HG03439 (cell line): ENCODE results near the gene RNF150.
"Not testable (repeated sequence)": the region's sequence is repeated elsewhere in the genome, so short reads cannot be mapped to it uniquely, and the experiment has no call there.

Experiments
- ATAC-seq: cut with Tn5 transposase; IDR thresholded peaks from one replicate; pipeline ENCODE4 v1.9.1; 2021; ENCODE audit warnings: mild to moderate bottlenecking, moderate library complexity; ENCODE audit not compliant: unreplicated experiment

The RNF150 gene

DNA sequence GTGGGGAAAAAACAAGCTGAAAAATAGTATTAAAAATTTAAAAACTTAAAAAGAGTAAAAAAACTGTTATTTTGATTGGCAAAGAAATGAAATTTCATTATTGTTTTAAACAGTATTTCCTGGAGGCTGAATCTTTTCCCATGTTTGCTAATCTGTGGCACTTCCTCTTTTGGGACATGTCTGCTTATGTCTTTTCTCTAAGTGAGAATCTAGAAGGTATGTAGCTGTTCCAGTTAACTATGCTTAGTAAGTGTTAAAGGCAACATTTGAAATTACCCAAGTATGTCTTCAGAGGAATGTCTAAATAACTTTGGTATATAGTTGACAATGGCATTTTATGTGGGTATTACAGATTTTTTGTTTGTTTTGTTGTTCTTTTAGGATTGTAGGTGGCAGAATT lies 295.5 kb downstream of the RNF150 start:
- no peak for ATAC-seq

DNA sequence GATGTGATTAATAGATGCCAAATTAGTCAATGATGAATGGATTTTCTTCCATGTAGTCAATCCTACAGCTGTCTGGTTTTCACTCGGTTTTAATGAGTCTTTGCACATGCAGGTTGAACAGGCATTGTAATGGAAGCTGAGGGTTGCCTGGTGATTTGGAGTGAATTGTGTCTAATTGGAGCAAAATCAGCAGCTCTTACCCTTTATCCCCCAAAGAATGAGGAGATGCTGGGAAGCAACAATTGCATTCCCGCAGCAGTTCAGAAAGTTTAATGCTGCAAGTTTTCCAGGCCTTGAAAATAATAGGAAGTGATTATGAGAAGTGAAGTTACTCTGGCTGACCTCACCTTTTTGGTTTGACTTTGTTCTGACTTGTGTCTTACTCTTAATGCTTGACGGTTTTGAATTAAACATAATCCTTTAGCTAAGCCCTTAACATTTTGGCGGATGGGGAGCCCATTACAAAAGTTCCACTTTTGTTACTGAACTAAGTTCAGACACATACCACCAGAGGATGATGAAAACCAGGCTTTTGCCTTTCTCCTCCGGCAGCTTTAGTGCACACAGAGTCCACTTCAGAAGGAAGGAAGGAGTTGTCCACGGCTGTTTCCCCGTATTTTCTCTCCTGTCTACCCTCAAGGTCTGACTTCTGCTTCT lies 298.3 kb downstream of the RNF150 start:
- ATAC-seq, result no peak

DNA sequence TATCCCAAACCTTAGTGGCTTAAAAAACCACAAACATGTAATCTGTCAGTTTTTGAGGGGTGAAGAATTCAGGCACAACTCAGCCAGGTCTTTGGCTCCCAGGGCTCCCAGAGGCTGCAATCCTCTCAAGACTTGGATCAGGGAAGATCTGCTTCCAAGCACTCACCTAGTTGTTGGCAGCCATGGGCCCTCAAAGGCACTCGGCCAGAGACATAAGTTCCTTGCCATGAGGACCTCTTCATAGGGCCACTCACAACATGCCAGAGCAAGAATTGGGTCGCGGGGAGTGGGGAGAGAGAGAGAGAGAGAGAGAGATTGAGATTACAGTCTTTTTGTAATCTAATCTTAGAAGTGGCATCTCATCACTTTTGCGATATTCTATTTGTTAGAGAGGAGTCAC lies 300.0 kb downstream of the RNF150 start:
- no peak for ATAC-seq

DNA sequence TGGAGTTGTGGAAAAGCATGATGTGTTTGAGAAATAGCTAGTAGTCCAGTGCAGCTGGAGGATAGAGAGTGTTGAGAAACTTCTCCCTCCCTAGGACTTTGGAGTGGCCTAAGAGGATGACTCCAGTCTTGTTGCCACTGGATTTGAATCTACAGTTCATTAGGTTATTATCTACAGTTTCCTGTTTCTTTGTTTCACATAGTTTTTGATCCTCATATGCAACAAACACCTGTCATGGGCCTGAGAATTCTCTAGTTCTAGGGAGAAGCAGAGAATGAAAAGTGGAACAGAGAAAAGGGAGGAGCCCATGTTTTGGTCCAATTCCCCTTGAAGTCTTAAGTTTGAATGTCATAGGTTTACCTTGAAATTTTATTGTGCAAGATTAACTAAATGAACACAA lies 303.4 kb downstream of the RNF150 start:
- ATAC-seq, result no peak

DNA sequence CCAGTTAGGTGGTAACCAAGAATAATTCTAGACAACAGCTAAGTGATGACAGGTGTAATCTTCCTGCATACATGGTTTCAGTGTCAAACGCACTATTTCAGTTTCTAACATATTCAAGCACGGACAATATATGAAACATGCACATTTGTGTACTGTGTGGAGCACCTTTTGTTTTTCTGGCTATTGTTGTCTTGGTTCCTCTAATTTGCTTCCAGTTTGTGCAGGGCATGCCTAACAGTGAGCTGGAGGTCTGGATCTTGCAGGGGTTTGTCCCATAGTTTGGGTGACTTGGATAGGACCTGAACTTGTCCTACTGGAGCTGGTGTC lies 306.6 kb downstream of the RNF150 start:
- ATAC-seq, result no peak

DNA sequence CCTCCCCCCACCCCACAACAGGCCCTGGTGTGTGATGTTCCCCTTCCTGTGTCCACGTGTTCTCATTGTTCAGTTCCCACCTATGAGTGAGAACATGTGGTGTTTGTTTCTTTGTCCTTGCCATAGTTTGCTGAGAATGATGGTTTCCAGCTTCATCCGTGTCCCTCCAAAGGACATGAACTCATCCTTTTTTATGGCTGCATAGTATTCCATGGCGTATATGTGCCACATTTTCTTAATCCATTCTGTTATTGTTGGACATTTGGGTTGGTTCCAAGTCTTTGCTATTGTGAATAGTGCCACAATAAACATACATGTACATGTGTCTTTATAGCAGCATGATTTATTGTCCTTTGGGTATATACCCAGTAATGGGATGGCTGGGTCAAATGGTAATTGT lies 312.7 kb downstream of the RNF150 start:
- ATAC-seq, result not testable (repeated sequence)

DNA sequence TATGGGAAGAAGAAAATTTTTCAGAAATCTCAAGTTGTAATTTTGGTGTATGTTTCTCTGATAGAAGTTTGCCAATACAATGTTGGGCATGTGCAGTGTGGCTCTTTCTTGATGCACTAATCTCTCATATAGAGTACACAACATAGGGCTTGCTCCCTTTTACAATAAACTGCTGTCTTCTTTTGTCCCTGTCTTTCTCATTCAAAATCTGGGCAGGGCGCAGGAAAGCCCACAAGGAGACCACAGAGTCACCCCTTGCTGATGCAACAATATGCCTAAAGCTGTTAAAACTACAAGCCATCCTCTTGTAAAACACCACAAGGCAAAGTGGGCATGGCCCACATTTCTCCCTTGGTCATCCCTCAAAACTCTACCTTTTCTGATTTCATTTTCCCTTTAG lies 313.7 kb downstream of the RNF150 start:
- ATAC-seq, result no peak

DNA sequence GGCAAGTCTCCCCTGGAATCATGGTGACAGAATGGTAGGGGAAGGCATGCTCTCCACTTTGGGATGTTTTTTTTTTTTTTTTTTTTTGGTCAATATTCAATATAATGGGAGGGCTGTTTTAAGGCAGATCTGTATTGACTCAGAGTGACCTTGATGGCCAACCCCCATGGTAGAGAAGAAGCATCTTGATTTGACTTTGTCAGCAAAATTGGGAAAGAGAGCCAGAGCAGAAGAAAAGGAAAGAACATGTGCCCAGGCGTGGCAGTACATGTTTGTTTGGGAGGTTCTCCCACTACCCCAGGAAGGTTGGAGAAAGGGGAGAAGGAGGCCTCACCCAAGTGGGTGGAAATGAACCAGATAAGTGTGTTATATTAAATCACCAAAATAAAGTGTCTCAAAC lies 314.8 kb downstream of the RNF150 start:
- ATAC-seq, result no peak

DNA sequence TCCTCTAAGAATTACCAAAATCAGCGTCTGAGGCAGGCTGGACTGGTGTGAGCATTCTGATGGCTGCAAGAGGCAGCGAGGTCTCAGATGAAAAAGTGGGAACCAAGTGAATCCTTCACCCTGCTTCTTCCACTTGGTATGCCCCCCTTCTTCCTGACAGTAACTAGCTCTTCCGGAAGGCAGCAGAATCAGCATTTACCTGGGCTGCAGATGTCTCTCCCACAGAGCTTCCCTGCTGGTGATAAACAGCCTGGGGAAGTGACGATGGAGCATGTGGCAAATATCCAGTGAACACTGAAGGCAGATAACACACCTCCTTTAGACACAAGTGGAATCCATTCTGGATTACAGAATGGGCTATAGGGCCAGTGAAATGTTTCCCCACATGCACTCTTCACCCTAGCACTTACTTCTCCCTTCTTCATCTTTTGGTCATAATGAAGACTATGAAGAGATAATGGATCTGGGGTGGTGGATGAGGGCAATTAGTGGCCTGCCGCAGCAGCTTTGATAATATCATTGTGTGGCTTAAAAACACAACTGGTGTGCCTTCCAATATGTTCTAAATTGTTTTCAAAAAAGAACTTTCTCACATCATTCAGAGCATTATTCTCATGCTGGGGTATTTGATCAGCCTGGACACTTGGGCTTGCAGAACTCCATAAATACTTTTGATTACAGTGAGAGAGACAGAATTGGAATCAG lies 316.3 kb downstream of the RNF150 start:
- ATAC-seq, result no peak

DNA sequence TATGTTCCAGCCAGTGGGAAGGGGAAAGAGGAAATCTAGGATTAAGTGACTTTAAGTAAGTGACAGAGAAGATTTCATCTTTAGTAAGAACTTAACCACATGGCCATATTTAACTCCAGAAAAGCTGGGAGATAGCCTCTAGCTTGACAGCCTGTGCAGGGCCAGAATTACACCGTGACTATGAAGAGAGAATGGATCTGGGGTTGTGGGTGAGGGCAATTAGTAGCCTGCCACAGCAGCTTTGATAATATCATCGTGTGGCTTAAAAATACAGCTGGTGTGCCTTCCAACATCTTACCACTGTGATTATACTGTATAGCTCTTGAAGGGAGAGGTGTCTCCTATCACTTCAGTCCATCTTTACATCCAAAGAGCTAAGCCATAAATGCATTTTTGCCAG lies 319.5 kb downstream of the RNF150 start:
- no peak for ATAC-seq

DNA sequence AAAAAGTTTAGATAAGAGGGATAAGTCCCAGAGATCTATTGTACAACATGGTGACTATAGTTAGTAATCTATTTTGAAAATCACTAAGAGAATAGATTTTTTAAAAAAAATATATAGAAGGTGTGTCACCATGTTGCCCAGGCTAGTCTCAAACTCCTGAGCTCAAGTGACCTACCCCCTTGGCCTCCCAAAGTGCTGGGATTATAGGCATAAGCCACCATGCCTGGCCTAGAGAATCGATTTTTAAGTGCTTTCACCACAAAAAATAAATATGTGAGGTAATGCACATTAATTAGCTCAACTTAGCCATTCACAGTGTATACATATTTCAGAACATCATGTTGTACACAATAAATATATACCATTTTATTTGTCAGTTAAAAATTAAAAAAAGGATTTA lies 320.4 kb downstream of the RNF150 start:
- no peak for ATAC-seq

DNA sequence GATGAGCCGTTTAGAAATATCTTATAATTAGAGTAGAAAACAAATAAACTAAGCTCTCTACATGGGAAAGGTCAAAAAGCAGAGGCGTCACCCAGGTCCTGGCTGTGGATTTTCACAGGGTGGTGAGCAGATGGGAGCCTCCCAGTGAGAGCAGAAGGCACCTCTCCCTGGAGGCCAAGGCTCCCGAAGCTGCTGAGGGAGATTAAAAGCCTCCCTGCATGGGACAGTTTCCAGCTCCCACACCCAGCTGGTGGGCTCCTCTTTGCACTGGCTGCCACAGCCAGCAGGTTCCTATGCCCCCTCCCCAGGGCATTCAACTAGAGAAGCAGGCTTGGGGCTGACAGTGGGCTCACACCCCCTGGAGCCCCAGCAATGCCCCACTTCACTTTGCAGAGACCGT lies 321.8 kb downstream of the RNF150 start:
- no peak for ATAC-seq

DNA sequence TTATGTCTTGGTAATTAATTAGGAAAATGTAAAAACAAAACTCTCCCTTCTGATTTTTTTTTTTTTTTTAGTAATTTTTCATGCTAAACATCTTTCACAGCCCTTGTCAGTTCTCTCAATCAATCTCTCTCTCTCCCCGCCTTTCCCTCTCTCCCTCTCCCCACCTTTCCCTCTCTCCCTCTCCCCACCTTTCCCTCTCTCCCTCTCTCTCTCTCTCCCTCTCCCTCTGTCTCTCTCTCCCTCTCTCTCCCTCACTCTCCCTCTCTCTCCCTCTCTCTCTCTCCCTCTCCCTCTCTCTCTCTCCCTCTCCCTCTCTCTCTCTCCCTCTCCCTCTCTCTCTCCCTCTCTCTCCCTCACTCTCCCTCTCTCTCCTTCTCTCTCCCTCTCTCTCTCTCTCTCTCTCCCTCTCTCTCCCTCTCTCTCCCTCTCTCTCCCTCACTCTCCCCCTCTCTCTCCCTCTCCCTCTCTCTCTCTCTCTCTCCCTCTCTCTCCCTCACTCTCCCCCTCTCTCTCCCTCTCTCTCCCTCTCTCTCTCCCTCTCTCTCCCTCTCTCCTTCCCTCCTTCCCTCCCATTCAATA lies 322.6 kb downstream of the RNF150 start:
- not testable (repeated sequence) for ATAC-seq
